ENCODE results near the gene SPEF1.

SPEF1 gene

GRCh38 chr20:3732327-3733118, 48.7 kb downstream of the SPEF1 start, which contains the start of gene HSPA12B:
TSS of gene HSPA12B (plus strand) at chr20:3732685. CDS start at chr20:3738675, 5,990 bp downstream.
- no peak for DNase-seq (ENCODE audit: low read depth in 1 of 2, low spot score in 1 of 2)

- DNase-seq (ENCODE audit: low read depth in 1 of 2, low spot score in 1 of 2): no peak
These were observed 49.3 kb downstream of the SPEF1 start for GRCh38 chr20:3731944-3732326.

GRCh38 chr20:3730803-3731672, 50.2 kb downstream of the SPEF1 start:
- no peak for DNase-seq (ENCODE audit: low read depth in 1 of 2, low spot score in 1 of 2)

GRCh38 chr20:3729811-3730540, 51.3 kb downstream of the SPEF1 start:
- no peak for DNase-seq (ENCODE audit: low read depth in 1 of 2, low spot score in 1 of 2)

DNA sequence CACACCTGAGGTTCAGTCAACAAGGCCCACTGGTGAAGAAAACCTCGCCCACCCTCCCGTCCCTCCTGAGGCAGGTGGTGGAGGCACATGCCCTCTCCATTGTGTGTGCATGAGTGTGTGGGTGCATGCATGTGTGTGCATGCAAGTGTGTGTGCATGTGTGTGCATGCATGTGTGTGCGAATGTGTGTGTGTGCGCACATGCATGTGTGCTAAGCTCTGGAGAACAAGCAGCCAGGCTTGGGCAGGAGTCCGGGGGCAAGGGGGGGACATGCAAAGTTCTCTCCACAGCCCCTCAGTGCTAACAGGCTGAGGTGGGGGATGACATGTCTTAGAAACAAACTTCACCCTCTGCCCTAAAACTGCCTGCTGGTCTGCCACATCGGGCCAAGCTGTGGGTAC, 51.9 kb downstream of the SPEF1 start:
- no peak for DNase-seq (ENCODE audit: low read depth in 1 of 2, low spot score in 1 of 2)

GRCh38 chr20:3728876-3729275, 52.4 kb downstream of the SPEF1 start:
- DNase-seq (ENCODE audit: low read depth in 1 of 2, low spot score in 1 of 2): no peak

DNA sequence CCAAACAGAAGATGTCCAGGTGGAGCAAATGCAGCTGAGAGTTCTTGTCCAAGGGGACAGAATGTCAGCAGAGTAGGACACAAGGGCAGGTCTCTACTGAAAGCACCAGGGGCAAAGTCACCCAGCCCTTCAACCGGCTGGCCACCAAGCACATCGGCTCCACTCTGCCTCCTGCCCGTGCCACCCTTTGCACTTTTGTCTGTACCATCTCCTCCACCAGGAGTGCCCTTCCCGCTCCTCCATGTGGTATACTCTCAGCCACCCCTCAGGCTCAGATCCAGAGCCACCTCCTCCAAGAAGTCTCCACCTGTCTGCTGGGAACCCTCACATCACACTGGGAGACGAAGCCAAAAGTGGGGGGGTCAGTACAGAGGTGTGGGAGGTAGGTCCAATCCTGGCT, 52.9 kb downstream of the SPEF1 start:
- DNase-seq (ENCODE audit: low read depth in 1 of 2, low spot score in 1 of 2): no peak

Measured in stimulated activated CD4-positive, alpha-beta T cell treated with anti-CD3 and anti-CD28 coated beads, Interleukin-15, amount 100 ng/mL, for 1 hour (primary cell).